GM11168 (cell line): Measurements from ENCODE around the gene SSBP3.
"Not testable (repeated sequence)": the region's sequence is repeated elsewhere in the genome, so short reads cannot be mapped to it uniquely, and the experiment has no call there.

Source experiments
- in situ Hi-C: fragments of 300-500 bp; cut with MboI; formaldehyde crosslinking; loops from one replicate; pipeline ENCODE4 v1.12.0; 2022; ENCODE audit warnings: low sequenced_read_pairs; ENCODE audit not compliant: unreplicated experiment

Gene SSBP3

GRCh38 chr1:54406339-54407153 is at the start of gene SSBP3:
Gene SSBP3 (minus strand): TSS chr1:54406394.
- in situ Hi-C loops = loop anchor here (5.0 kb wide), 1 partner anchor 81 kb away; no protein-coding TSS in a partner anchor

- in situ Hi-C loops = no loop called here
Observed at GRCh38 chr1:54453509-54453908, 47.3 kb upstream of the SSBP3 start.

- in situ Hi-C loops = no loop called here
Observed at GRCh38 chr1:54453022-54453421, 46.8 kb upstream of the SSBP3 start.

- in situ Hi-C loops = not testable (repeated sequence)
Observed at GRCh38 chr1:54449431-54449830, 43.2 kb upstream of the SSBP3 start.

GRCh38 chr1:54448801-54449200 is 42.6 kb upstream of the SSBP3 start:
- in situ Hi-C loops = not testable (repeated sequence)

- in situ Hi-C loops = not testable (repeated sequence)
Observed at GRCh38 chr1:54447081-54447480, 40.9 kb upstream of the SSBP3 start.

GRCh38 chr1:54442185-54442584 is 36.0 kb upstream of the SSBP3 start:
- in situ Hi-C loops = no loop called here

GRCh38 chr1:54439550-54440223 is 33.5 kb upstream of the SSBP3 start:
- in situ Hi-C loops = no loop called here

GRCh38 chr1:54437783-54438182 is 31.6 kb upstream of the SSBP3 start:
- in situ Hi-C loops = no loop called here

- in situ Hi-C loops = no loop called here
Observed at GRCh38 chr1:54436826-54437225, 30.6 kb upstream of the SSBP3 start.

- in situ Hi-C loops = no loop called here
Observed at GRCh38 chr1:54429838-54430237, 23.6 kb upstream of the SSBP3 start.

- in situ Hi-C loops = no loop called here
Observed at GRCh38 chr1:54428837-54429518, 22.8 kb upstream of the SSBP3 start.

GRCh38 chr1:54425152-54425584 is 19.0 kb upstream of the SSBP3 start:
- in situ Hi-C loops = no loop called here

- in situ Hi-C loops = no loop called here
Observed at GRCh38 chr1:54424398-54424797, 18.2 kb upstream of the SSBP3 start.

- in situ Hi-C loops = no loop called here
Observed at GRCh38 chr1:54421101-54421504, 14.9 kb upstream of the SSBP3 start.

GRCh38 chr1:54418598-54418997 is 12.4 kb upstream of the SSBP3 start:
- in situ Hi-C loops = not testable (repeated sequence)

GRCh38 chr1:54417123-54417522 is 10.9 kb upstream of the SSBP3 start:
- in situ Hi-C loops = no loop called here

- in situ Hi-C loops = no loop called here
Observed at GRCh38 chr1:54416435-54416834, 10.2 kb upstream of the SSBP3 start.

GRCh38 chr1:54415991-54416390 is 9.8 kb upstream of the SSBP3 start:
- in situ Hi-C loops = no loop called here

- in situ Hi-C loops = no loop called here
Observed at GRCh38 chr1:54415533-54415932, 9.3 kb upstream of the SSBP3 start.

GRCh38 chr1:54413732-54414131 is 7.5 kb upstream of the SSBP3 start:
- in situ Hi-C loops = no loop called here
